Measurements from ENCODE around the gene ZBTB20.

GRCh38 chr3:114542359-114542758, 604.7 kb downstream of the ZBTB20 start:
- no peak for TF ChIP-seq CTCF (conservative IDR thresholded peaks at IDR 0.05; ENCODE audit: low read depth, low read length)
- no peak for TF ChIP-seq RCOR1 (IDR thresholded peaks at IDR 0.05; ENCODE audit: insufficient replicate concordance, low read length)

Measured in IMR-90 (cell line).